MM.1S (cell line): Measurements from ENCODE around the gene AQP12A.

Source experiments
- DNase-seq: peaks from one replicate; pipeline ENCODE4 v3.0.0-alpha.2; 2015
- H2AFZ ChIP-seq: fragments of 300-600 bp; sonication (generic); 2 replicates; pipeline ENCODE4 v1.6.0; 2016; ENCODE audit warnings: antibody characterized with exemption, low read length
- H3F3A ChIP-seq: fragments of 300-600 bp; sonication (generic); 2 replicates; pipeline ENCODE4 v1.6.1; 2016; ENCODE audit warnings: mild to moderate bottlenecking, antibody characterized with exemption, low read length, moderate library complexity, mixed read lengths; ENCODE audit not compliant: insufficient read depth
- H3K27ac ChIP-seq: fragments of 300-600 bp; sonication (generic); 2 replicates; pipeline ENCODE4 v1.5.1; 2016; ENCODE audit warnings: mild to moderate bottlenecking, low read length
- H3K27me3 ChIP-seq: fragments of 300-600 bp; sonication (generic); replicated peaks from 2 replicates; pipeline ENCODE4 v1.6.0; 2016; ENCODE audit warnings: low read length; ENCODE audit not compliant: insufficient read depth
- H3K36me3 ChIP-seq: fragments of 300-600 bp; sonication (generic); replicated peaks from 2 replicates; pipeline ENCODE4 v1.6.1; 2016; ENCODE audit warnings: mild to moderate bottlenecking, low read length, mixed read lengths; ENCODE audit not compliant: insufficient read depth
- H3K4me1 ChIP-seq: fragments of 300-600 bp; sonication (generic); 2 replicates; pipeline ENCODE4 v1.6.1; 2016; ENCODE audit warnings: low read length, mixed read lengths
- H3K4me2 ChIP-seq: fragments of 300-600 bp; sonication (generic); 2 replicates; pipeline ENCODE4 v1.6.0; 2016; ENCODE audit warnings: low read depth, low read length
- H3K4me3 ChIP-seq: fragments of 300-600 bp; sonication (generic); 2 replicates; pipeline ENCODE4 v1.5.1; 2016; ENCODE audit warnings: low read length, mixed read lengths
- H3K79me2 ChIP-seq: fragments of 300-600 bp; sonication (generic); 2 replicates; pipeline ENCODE4 v1.6.1; 2016; ENCODE audit warnings: mixed run types, low read length, mixed read lengths
- H3K9ac ChIP-seq: fragments of 300-600 bp; sonication (generic); 2 replicates; pipeline ENCODE4 v1.6.1; 2016; ENCODE audit warnings: low read length, mixed read lengths
- H3K9me2 ChIP-seq: fragments of 300-600 bp; sonication (generic); replicated peaks from 2 replicates; pipeline ENCODE4 v1.6.1; 2016; ENCODE audit warnings: mild to moderate bottlenecking, low read length, mixed read lengths; ENCODE audit not compliant: insufficient read depth
- H3K9me3 ChIP-seq: fragments of 300-600 bp; sonication (generic); replicated peaks from 2 replicates; pipeline ENCODE4 v1.6.1; 2016; ENCODE audit warnings: mild to moderate bottlenecking, low read length, mixed read lengths; ENCODE audit not compliant: insufficient read depth
- H4K20me1 ChIP-seq: fragments of 300-600 bp; sonication (generic); 2 replicates; pipeline ENCODE4 v1.6.1; 2016; ENCODE audit warnings: mild to moderate bottlenecking, low read length, moderate library complexity, mixed read lengths; ENCODE audit not compliant: insufficient read depth
- EZH2 ChIP-seq: fragments of 300-600 bp; sonication (generic); optimal IDR thresholded peaks from 2 replicates; pipeline ENCODE3; 2017; ENCODE audit warnings: low read depth, mild to moderate bottlenecking, antibody characterized with exemption, low read length, mixed read lengths
- EZH2phosphoT487 ChIP-seq: fragments of 300-600 bp; sonication (generic); IDR thresholded peaks from 2 replicates; pipeline ENCODE4 v1.6.1; 2018; ENCODE audit warnings: antibody characterized with exemption, low read length
- TF ChIP-seq, protein P1 (sequence below): fragments of 300-600 bp; sonication (generic); IDR thresholded peaks from 2 replicates; pipeline ENCODE4 v1.5.1; 2016; ENCODE audit warnings: antibody characterized with exemption, low read length, mixed read lengths

AQP12A gene

DNA sequence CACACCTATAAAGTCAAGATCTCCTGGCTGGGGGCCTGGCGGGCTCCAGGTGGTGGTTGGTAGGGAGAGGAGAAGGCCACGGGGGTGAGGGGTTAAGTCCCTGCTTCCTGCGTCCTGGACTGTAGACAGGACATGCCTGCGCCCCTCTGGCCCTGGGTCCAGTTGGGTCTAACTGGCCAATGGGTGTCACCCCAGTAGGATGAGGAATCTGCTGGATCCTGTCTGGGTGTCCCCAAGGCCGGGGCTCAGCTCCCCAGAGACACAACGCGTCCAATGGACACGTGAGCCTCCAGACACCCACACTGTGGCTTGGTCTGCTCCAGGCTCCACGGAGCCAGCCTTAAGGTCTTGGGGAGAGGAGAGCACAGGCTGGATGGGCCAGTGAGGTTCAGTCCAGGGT, 19.6 kb downstream of the AQP12A start:
- no peaks in the 10 kb centered on the region for H3K4me1 ChIP-seq
- no peak overlapping the region for H3K4me3 ChIP-seq
- no peaks in the 10 kb centered on the region for H4K20me1 ChIP-seq
- H3K79me2 ChIP-seq: no peaks in the 10 kb centered on the region
- no peak for DNase-seq
- H3K9me3 ChIP-seq: no peaks in the 10 kb centered on the region
- no peak overlapping the region for H3K4me2 ChIP-seq
- no peaks in the 10 kb centered on the region for H3K36me3 ChIP-seq
- no peak overlapping the region for H3K9ac ChIP-seq
- H3K27me3 ChIP-seq: peaks cover 95% of the 10 kb centered on the region
- H3K9me2 ChIP-seq: no peaks in the 10 kb centered on the region
- H3F3A ChIP-seq: no peaks in the 10 kb centered on the region
- TF ChIP-seq EZH2 (no peak), EZH2phosphoT487 (no peak)
- TF ChIP-seq, protein P1, sequence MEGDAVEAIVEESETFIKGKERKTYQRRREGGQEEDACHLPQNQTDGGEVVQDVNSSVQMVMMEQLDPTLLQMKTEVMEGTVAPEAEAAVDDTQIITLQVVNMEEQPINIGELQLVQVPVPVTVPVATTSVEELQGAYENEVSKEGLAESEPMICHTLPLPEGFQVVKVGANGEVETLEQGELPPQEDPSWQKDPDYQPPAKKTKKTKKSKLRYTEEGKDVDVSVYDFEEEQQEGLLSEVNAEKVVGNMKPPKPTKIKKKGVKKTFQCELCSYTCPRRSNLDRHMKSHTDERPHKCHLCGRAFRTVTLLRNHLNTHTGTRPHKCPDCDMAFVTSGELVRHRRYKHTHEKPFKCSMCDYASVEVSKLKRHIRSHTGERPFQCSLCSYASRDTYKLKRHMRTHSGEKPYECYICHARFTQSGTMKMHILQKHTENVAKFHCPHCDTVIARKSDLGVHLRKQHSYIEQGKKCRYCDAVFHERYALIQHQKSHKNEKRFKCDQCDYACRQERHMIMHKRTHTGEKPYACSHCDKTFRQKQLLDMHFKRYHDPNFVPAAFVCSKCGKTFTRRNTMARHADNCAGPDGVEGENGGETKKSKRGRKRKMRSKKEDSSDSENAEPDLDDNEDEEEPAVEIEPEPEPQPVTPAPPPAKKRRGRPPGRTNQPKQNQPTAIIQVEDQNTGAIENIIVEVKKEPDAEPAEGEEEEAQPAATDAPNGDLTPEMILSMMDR: no peak
- H3K27ac ChIP-seq: no peak overlapping the region
- H2AFZ ChIP-seq: no peak overlapping the region

DNA sequence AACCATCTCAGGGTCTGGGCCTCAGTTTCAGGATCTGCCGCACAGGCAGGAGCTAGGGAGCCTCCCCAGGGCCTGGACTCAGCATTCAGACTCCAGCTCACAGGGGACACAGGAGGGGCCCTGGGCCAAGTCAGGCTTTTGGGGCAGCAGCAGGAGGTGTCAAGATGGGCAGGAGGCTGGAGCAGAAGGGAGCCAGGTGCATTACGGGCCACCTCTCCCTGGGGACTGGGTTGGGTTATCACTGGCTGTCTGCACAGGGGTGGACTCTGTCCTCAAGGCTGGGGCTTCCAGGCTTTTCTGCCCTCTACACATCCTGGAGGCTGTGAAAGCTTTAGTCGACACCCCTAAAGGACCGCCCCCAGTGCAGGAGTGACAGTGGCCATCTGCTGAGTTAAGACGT, 20.0 kb downstream of the AQP12A start:
- H3K4me1 ChIP-seq: no peaks in the 10 kb centered on the region
- H2AFZ ChIP-seq: no peak overlapping the region
- no peaks in the 10 kb centered on the region for H3K36me3 ChIP-seq
- no peaks in the 10 kb centered on the region for H3K9me2 ChIP-seq
- no peak overlapping the region for H3K4me2 ChIP-seq
- H3K27ac ChIP-seq: no peak overlapping the region
- H4K20me1 ChIP-seq: no peaks in the 10 kb centered on the region
- DNase-seq: no peak
- H3K79me2 ChIP-seq: no peaks in the 10 kb centered on the region
- peaks cover 95% of the 10 kb centered on the region for H3K27me3 ChIP-seq
- TF ChIP-seq, protein P1: no peak
- no peak for TF ChIP-seq EZH2phosphoT487
- no peak overlapping the region for H3K9ac ChIP-seq
- H3K9me3 ChIP-seq: no peaks in the 10 kb centered on the region
- H3K4me3 ChIP-seq: no peak overlapping the region
- no peaks in the 10 kb centered on the region for H3F3A ChIP-seq

DNA sequence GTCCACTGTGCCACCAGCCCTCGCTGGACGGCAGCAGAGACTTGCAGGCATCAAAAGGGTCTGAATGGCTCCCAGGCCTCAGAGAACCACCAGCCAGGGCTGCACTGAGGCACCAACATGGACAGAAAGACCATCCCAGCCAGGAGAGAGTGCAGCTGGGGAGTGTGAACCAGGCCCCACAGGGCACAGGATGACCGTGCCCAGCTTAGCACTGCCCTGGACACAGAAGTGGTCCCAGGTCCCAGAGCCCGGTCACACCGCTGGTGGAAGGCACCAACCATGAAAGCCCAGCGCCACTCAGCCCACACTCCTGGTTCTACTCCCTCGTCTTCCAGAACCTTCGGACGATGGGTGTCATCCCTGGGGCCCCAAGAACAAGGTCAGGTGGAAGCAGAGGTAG, 20.5 kb downstream of the AQP12A start:
- Histone ChIP-seq H3K27me3 (peaks cover 95% of the 10 kb centered on the region), H3K27ac (no peak overlapping the region), H3K4me3 (no peak overlapping the region), H3K4me2 (no peak overlapping the region), H3K9me2 (no peaks in the 10 kb centered on the region), H3K9me3 (no peaks in the 10 kb centered on the region), H3K79me2 (no peaks in the 10 kb centered on the region), H3K36me3 (no peaks in the 10 kb centered on the region), H3K4me1 (no peaks in the 10 kb centered on the region), H3K9ac (no peak overlapping the region), H4K20me1 (no peaks in the 10 kb centered on the region), H2AFZ (no peak overlapping the region), H3F3A (no peaks in the 10 kb centered on the region)
- DNase-seq: no peak
- TF ChIP-seq, protein P1: no peak
- TF ChIP-seq EZH2 (no peak), EZH2phosphoT487 (no peak)
